ENCODE data around the gene TSPAN4. TPM values are rescaled to one million over a fixed set of nuclear protein-coding genes. Genes with fewer than 3 reads are reported as not detected.

TSPAN4 gene
- polyA plus RNA-seq, 3 donors: 76.0 to 92.3 (median 85.2) TPM

DNA sequence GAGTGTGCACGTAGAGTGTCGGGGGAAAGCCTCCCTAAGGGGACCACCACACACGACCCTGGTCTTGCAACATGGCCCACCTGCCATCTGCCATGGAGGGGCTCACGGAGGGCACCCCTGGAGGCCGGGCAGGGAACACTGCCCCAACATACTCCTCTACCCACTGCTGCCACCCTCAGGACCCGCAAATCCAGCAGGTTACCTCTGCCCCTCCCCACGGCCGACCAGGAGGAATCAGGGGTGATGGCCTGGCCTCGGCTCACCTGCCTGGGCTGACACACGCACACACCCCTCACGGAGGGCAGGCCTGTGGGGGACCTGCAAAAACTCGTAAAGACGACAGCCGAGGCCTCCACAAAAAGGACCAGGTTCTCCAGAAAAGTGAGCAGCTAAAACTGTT, 37.8 kb downstream of the TSPAN4 start:
- no peak for DNase-seq

- no peak for DNase-seq
These were observed 39.9 kb downstream of the TSPAN4 start for GRCh38 chr11:882596-882995.

GRCh38 chr11:883527-883926, 40.9 kb downstream of the TSPAN4 start:
- DNase-seq: no peak

DNA sequence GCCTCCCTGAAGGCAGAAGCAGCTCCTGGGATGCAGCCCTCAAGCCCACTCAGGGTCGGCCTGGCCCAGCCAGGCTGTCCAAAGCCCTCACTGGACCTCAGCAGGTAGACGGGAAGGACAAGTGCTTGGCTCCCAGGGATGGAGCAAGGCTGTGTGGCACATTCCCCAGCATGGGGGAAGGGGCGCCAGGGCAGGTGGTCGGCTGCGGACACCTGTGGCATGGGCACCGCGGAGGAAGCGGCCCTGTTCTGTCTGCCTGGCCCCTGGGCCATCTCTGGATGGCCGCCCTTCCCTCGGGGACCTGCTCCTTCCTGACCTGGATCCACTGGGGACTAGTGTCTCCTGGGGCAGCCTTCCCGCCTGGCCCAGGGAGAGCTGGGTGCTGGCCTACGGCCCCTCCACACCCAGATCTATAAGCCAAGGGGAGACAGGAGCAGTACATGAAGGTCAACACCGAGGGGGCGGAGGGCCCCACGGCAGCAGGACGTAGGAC, 42.0 kb downstream of the TSPAN4 start:
- no peak for DNase-seq

GRCh38 chr11:886568-886967, 43.9 kb downstream of the TSPAN4 start:
- no peak for DNase-seq

- DNase-seq: no peak
These were observed 44.9 kb downstream of the TSPAN4 start for GRCh38 chr11:887589-887988.

DNA sequence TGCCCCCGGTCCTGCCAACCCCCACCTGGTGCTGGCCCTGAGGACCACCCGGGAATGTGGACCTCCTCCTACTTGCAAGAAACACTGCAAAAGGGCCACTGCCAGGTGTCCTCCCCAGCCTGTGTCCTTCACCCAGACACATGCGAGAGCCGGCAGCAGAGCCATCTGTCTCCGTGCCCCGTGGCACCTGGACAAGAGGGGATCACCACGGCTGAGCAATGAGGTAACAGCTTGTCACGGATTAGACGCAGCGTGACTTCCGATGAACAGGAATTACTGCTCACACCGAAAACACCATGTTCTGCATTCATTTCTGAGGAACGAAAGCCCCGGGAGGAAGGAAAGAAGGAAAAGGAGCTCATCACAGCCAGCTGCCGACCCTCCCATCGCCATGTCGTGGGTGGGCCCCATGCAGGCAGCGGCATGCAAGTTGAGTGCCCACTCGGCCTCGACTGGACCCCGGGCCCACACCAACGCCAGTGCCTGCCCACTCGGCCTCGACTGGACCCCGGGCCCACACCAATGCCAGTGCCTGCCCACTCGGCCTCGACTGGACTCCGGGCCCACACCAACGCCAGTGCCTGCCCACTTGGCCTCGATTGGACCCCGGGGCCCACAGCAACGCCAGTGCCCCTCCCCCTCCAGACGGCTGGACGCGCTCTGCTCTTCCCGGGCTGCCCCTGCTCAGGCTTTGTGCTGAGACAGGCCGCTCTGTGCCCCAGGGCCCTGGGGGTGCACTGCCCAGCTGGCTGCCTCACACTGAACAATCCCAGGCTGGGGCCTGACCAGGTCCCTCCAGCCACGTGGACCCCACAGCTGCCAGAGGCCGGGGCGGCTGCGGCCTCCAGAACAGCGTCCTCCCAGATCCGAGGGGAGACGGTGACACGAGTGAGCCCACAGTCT, 45.9 kb downstream of the TSPAN4 start:
- no peak for DNase-seq

DNA sequence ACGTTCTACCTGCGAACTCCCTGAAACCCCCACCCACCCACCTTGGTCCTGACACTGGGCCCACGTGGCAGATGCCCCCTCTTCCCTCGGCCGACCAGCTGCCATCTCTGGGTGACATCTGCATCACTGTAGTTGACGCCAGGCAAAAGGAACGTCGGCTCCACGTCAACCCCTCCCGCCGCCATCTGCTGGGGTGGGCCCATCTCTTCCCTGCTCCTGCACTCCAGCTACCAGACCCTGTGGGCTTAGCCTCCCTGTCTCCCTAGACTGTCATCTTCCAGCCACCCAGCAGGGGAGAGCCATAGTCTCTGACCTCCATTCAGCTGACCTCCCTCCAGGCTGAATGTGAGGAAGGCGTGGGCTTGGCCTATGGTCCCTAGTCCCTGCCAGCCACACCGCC, 46.6 kb downstream of the TSPAN4 start:
- no peak for DNase-seq

GRCh38 chr11:889687-890475, 47.2 kb downstream of the TSPAN4 start:
- DNase-seq: no peak

DNA sequence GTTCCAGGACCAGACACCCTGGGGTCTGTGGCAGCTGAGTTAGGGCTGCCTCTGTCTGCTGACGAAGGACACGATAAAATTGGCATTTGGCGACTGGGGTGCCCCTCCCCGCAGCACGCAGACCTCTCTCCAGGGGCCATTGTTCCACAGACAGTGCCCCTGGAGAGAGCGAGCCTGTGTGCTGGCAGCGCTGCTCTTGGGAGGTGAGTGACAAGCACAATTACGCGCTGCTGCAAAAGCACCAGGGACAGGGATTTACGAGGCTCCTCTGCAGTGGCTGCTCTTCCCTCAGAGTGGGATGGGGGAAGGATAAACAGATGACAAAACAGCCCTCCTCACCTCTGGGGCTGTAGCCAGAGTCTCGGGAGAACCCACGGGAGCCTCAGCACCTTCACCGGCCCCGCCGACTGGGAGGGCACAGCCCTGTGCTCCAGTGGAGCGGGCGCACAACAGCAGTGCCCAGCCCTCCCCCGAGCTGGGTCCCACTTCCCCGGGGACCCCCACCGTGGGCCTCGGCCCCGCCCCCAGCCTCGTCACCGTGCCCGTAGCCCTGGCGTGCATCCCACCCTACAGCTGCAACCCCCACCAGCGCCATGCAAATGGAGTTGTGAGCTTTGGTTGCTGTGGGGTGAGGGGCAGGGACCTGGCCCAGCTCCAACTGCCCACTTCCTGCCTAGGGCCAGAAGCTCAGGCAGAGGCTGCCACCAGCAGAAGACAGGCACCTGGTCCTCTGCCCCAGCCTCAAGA, 48.3 kb downstream of the TSPAN4 start:
- no peak for DNase-seq

- DNase-seq: no peak
These were observed 50.5 kb downstream of the TSPAN4 start for GRCh38 chr11:893008-893654.

DNA sequence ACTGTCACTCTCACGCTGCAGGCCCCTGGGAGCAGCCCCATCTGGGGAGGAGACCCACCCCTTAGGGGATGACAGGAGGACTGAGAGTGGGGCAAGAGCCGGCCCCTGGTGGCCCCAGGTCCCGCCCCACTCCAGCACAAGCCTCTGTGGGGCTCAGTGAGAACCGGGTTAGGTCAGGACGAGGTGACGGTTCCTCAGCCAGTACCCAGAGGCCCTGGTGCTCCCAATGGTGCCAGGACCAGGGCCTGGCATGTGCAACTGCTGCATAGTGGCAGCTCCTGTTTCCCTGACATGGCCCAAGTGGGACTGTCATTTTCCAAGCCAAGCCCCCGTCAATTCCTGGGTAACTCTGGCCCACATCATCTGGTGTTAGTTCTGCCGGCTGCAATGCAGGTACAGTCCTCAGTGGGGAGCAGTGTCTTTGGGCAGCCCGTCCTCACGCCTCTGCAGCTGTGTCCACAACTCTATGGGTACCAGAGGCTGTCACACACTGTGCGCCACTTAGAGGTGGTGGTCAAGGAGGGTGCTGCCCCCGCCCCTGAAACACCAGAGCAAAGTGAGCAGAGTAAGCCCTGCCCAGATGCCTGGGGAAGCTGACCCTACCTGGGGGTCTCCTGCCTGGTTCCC, 52.0 kb downstream of the TSPAN4 start:
- no peak for DNase-seq

GRCh38 chr11:895331-896110, 52.9 kb downstream of the TSPAN4 start:
- no peak for DNase-seq

- no peak for DNase-seq
These were observed 54.8 kb downstream of the TSPAN4 start for GRCh38 chr11:897253-898142.

- no peak for DNase-seq
These were observed 55.5 kb downstream of the TSPAN4 start for GRCh38 chr11:898143-898511.

DNA sequence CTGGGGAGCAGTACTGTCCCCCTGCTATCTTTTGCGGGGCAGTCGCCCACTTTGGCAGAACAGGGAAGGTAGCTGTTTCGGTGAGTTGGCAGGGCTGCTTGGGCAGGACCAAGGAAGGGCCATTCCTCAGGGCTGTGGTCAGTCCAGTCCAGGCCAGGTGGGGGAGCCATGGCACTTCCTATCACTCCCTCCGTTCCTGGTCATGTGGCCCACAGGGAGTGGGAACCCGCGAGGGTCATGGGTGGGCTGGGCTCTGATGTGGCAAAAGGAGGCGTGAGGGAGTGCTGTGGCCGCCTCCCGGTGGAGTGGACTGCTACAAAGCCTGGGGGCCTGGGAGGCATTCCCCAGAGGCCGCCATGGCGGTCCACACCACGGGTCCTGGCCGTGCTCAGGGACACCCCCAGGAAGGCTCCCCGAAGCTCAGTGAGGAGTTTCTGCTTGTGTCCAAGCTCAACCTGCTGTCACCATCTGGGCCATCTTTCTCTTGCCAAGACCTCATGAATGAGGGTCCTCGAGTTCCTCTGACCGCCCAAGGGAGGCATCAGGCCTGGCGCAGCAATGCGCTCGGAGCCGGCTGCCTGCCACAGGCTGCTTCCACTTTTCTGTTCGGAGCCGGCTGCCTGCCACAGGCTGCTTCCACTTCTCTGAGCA, 56.0 kb downstream of the TSPAN4 start:
- no peak for DNase-seq

GRCh38 chr11:899724-900123, 57.1 kb downstream of the TSPAN4 start:
- no peak for DNase-seq

GRCh38 chr11:900545-900944, 57.9 kb downstream of the TSPAN4 start:
- no peak for DNase-seq
